Endothelial cell of umbilical vein (primary cell): Measurements from ENCODE around the gene CACNA1C. TPM values are rescaled to one million over a fixed set of nuclear protein-coding genes. Genes with fewer than 3 reads are reported as not detected.

ENCODE experiments used
- BruUV-seq: library from RNA; stranded (reverse); fragments of 400-500 nt; replicated peaks from 2 replicates; lab custom pipeline; 2021; lab: Mats Ljungman, UMichigan
- CTCF ChIA-PET: fragments of 300-600, 350-600 bp; sonication (Branson Sonifier 250); formaldehyde crosslinking; loops from one replicate; lab custom pipeline; 2021; ENCODE audit warnings: antibody characterized with exemption, inconsistent platforms; lab: Charles Lee
- POLR2A ChIA-PET: fragments of 300-600, 350-600 bp; sonication (Branson Sonifier 250); formaldehyde crosslinking; loops from one replicate; lab custom pipeline; 2021; ENCODE audit warnings: antibody characterized with exemption, inconsistent platforms; lab: Charles Lee
- DNase-seq: peaks from one replicate; pipeline ENCODE4 v3.0.0-alpha.2; 2011; ENCODE audit warnings: low read depth, low spot score
- FAIRE-seq: peaks from 2 replicates; lab custom pipeline; 2011; peaks lifted over from hg19 to GRCh38; lab: Jason Lieb, UNC
- H2AFZ ChIP-seq: 2 replicates; pipeline ENCODE4 v1.6.0; 2012; ENCODE audit warnings: low read depth, low read length, control low read depth, inconsistent platforms
- H3K27ac ChIP-seq: 2 replicates; pipeline ENCODE4 v1.5.1; 2011; ENCODE audit warnings: low read depth, mild to moderate bottlenecking, control low read depth, low read length, moderate library complexity; ENCODE audit not compliant: insufficient read depth
- H3K27me3 ChIP-seq, 2 experiments: 2 replicates each; pipeline versions ENCODE4 v1.6.0 to v1.6.1; 2011; ENCODE audit warnings: low read length in 2 of 2, mixed read lengths in 1 of 2; ENCODE audit not compliant: control insufficient read depth in 2 of 2, insufficient read depth in 2 of 2
- H3K36me3 ChIP-seq, 2 experiments: 2 replicates in 1 of 2; 3 replicates in 1 of 2; pipeline ENCODE4 v1.5.1; 2011; ENCODE audit warnings: low read length in 2 of 2, mild to moderate bottlenecking in 1 of 2, moderate library complexity in 1 of 2; ENCODE audit not compliant: control insufficient read depth in 2 of 2, insufficient read depth in 2 of 2; ENCODE audit errors: extremely low read depth in 1 of 2
- H3K4me1 ChIP-seq: 3 replicates; pipeline ENCODE4 v1.5.1; 2011; ENCODE audit warnings: mild to moderate bottlenecking, low read length; ENCODE audit not compliant: control insufficient read depth, insufficient read depth; ENCODE audit errors: extremely low read depth
- H3K4me2 ChIP-seq: 2 replicates; pipeline ENCODE4 v1.6.1; 2011; ENCODE audit warnings: low read length, control low read depth, mixed read lengths; ENCODE audit not compliant: insufficient read depth
- H3K4me3 ChIP-seq, 3 experiments: fragments of 200-600 bp in 1 of 3; sonication (generic), shearing (Covaris generic) in 1 of 3; replicated peaks in 1 of 3; 2 replicates each; pipeline ENCODE4 v1.5.1; 2011 to 2016; ENCODE audit warnings: control low read depth in 3 of 3, low read length in 3 of 3, mild to moderate bottlenecking in 2 of 3, inconsistent platforms in 1 of 3, low read depth in 1 of 3, moderate library complexity in 1 of 3; ENCODE audit not compliant: insufficient read depth in 1 of 3
- H3K79me2 ChIP-seq: 2 replicates; pipeline ENCODE4 v1.6.0; 2012; ENCODE audit warnings: low read length, inconsistent platforms; ENCODE audit not compliant: control insufficient read depth, insufficient read depth
- H3K9ac ChIP-seq: replicated peaks from 2 replicates; pipeline ENCODE3; 2011; ENCODE audit warnings: low read length, control low read depth; ENCODE audit not compliant: insufficient read depth; ENCODE audit errors: extremely low read depth
- H3K9me1 ChIP-seq: replicated peaks from 3 replicates; pipeline ENCODE4 v1.6.0; 2011; ENCODE audit warnings: mild to moderate bottlenecking, low read length; ENCODE audit not compliant: control insufficient read depth, insufficient read depth; ENCODE audit errors: extremely low read depth
- H3K9me3 ChIP-seq: replicated peaks from 2 replicates; pipeline ENCODE4 v1.5.1; 2012; ENCODE audit warnings: low read length, inconsistent platforms; ENCODE audit not compliant: control insufficient read depth, insufficient read depth
- H4K20me1 ChIP-seq: replicated peaks from 2 replicates; pipeline ENCODE3; 2011; ENCODE audit warnings: mild to moderate bottlenecking, low read length; ENCODE audit not compliant: control insufficient read depth, insufficient read depth; ENCODE audit errors: extremely low read depth
- EZH2 ChIP-seq: IDR thresholded peaks from 2 replicates; pipeline ENCODE4 v1.6.1; 2012; ENCODE audit warnings: borderline replicate concordance, low read depth, mild to moderate bottlenecking, moderate library complexity, low read length, inconsistent platforms; ENCODE audit not compliant: severe bottlenecking
- FOS ChIP-seq: IDR thresholded peaks from 2 replicates; pipeline ENCODE4 v1.6.1; 2011; ENCODE audit warnings: mild to moderate bottlenecking, low read length, moderate library complexity, borderline replicate concordance; ENCODE audit not compliant: insufficient read depth
- GATA2 ChIP-seq: IDR thresholded peaks from 2 replicates; pipeline ENCODE4 v1.7.0; 2011; ENCODE audit warnings: low read depth, mild to moderate bottlenecking, moderate library complexity, mixed read lengths, low read length; ENCODE audit not compliant: insufficient read length, insufficient read depth
- JUN ChIP-seq: IDR thresholded peaks from 2 replicates; pipeline ENCODE4 v1.6.1; 2011; ENCODE audit warnings: borderline replicate concordance, low read depth; ENCODE audit not compliant: insufficient read length, insufficient read depth
- MYC ChIP-seq: IDR thresholded peaks from one replicate; pipeline ENCODE4 v1.6.1; 2011; ENCODE audit warnings: mild to moderate bottlenecking, low read depth, low read length
- POLR2A ChIP-seq: IDR thresholded peaks from 2 replicates; pipeline ENCODE4 v1.6.1; 2012; ENCODE audit warnings: low read depth, mild to moderate bottlenecking, control low read depth, low read length
- POLR2AphosphoS5 ChIP-seq: IDR thresholded peaks from 2 replicates; pipeline ENCODE4 v1.6.1; 2012; ENCODE audit warnings: low read depth, mild to moderate bottlenecking, control low read depth, low read length, moderate library complexity; ENCODE audit not compliant: insufficient read depth
- dilution Hi-C: fragments of 300-500 bp; cut with MboI; formaldehyde crosslinking; loops from one replicate; pipeline ENCODE4 v1.15.0; 2019; ENCODE audit warnings: low sequenced_read_pairs; ENCODE audit not compliant: extremely low pct_ligation_motif_present
- intact Hi-C: fragments of 100-400 bp; cut with micrococcal nuclease; formaldehyde crosslinking; loops from one replicate; pipeline ENCODE4 v1.10.0; 2022
- polyA plus RNA-seq, 4 experiments: library from polyadenylated mRNA; depleted of rRNA in 3 of 4; stranded (reverse) in 3 of 4; unstranded in 1 of 4; fragments of >200 nt; gene quantifications; 2 replicates each; pipeline versions ENCODE4 v1.2.1 to v1.2.3, GENCODE V29; 2011 to 2012; ENCODE audit warnings: missing spikeins in 1 of 4
- total RNA-seq: library from RNA; stranded (reverse); gene quantifications from 2 replicates; pipeline ENCODE4 v1.2.3, GENCODE V29; 2021
- TF ChIP-seq, protein P1 (sequence below), 2 donors: IDR thresholded peaks; 1 replicate in 1 of 2; 2 replicates in 1 of 2; pipeline ENCODE4 v1.5.1; 2011; ENCODE audit warnings: low read length in 2 of 2, mild to moderate bottlenecking in 2 of 2, moderate library complexity in 2 of 2, control low read depth in 1 of 2, inconsistent platforms in 1 of 2, low read depth in 1 of 2; ENCODE audit not compliant: insufficient read depth in 1 of 2; ENCODE audit errors: extremely low read depth in 1 of 2
- TF ChIP-seq, protein P2 (sequence below): IDR thresholded peaks from 2 replicates; pipeline ENCODE4 v1.6.1; 2011; ENCODE audit not compliant: insufficient read depth, insufficient read length

CACNA1C gene
- total and polyA plus RNA-seq, 2 donors (not counting 3 experiments of a cell fraction or from before 2014, with no cell fraction given), result not detected

DNA sequence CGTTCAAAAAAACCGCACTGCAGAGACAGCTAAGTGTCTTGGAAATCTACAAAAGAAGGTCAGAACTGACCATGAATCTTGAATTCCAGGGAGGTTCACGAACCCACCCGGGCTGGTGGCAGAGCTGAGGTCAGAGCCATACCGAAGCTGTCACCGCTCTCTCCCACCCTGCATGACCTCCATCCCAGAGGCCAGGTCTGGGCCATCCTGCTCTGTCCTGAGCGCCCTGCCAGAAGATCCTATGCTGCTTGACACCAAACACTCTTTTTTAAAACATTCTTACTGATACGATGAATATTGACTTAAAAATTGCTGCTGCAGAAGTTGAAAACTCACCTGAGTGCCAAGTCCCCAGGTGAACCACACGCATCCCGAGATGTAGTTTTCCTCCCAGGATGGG is 412.9 kb downstream of the CACNA1C start:
- H4K20me1 ChIP-seq, result no peaks in the 10 kb centered on the region
- no peaks in the 10 kb centered on the region for H3K36me3 ChIP-seq
- H3K9me1 ChIP-seq, result no peaks in the 10 kb centered on the region
- H3K79me2 ChIP-seq, result no peaks in the 10 kb centered on the region
- no peak for TF ChIP-seq MYC
- TF ChIP-seq EZH2, result no peak
- no peak for TF ChIP-seq POLR2A
- TF ChIP-seq, protein P1, sequence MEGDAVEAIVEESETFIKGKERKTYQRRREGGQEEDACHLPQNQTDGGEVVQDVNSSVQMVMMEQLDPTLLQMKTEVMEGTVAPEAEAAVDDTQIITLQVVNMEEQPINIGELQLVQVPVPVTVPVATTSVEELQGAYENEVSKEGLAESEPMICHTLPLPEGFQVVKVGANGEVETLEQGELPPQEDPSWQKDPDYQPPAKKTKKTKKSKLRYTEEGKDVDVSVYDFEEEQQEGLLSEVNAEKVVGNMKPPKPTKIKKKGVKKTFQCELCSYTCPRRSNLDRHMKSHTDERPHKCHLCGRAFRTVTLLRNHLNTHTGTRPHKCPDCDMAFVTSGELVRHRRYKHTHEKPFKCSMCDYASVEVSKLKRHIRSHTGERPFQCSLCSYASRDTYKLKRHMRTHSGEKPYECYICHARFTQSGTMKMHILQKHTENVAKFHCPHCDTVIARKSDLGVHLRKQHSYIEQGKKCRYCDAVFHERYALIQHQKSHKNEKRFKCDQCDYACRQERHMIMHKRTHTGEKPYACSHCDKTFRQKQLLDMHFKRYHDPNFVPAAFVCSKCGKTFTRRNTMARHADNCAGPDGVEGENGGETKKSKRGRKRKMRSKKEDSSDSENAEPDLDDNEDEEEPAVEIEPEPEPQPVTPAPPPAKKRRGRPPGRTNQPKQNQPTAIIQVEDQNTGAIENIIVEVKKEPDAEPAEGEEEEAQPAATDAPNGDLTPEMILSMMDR (IDR thresholded peaks at IDR 0.05; ENCODE audit: extremely low read depth in 1 of 2, insufficient read depth in 1 of 2, low read depth in 1 of 2, low read length in 2 of 2), result no peak
- TF ChIP-seq, protein P2, sequence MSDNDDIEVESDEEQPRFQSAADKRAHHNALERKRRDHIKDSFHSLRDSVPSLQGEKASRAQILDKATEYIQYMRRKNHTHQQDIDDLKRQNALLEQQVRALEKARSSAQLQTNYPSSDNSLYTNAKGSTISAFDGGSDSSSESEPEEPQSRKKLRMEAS, result no peak
- TF ChIP-seq FOS, result no peak
- TF ChIP-seq JUN, result no peak
- TF ChIP-seq POLR2AphosphoS5, result no peak
- TF ChIP-seq GATA2, result no peak
- ChIA-PET POLR2A (no interaction called here), CTCF (no interaction called here)
- dilution Hi-C loops, result no loop called here
- no TSS peak for BruUV-seq
- FAIRE-seq, result no peak
- intact Hi-C loops, result no loop called here
- H3K27ac ChIP-seq, result no peak overlapping the region
- no peak overlapping the region for H2AFZ ChIP-seq
- H3K27me3 ChIP-seq, result no peaks in the 10 kb centered on the region
- no peaks in the 10 kb centered on the region for H3K9me3 ChIP-seq
- H3K9ac ChIP-seq, result no peak overlapping the region
- DNase-seq, result no peak
- H3K4me3 ChIP-seq, result no peak overlapping the region
- no peaks in the 10 kb centered on the region for H3K4me1 ChIP-seq
- H3K4me2 ChIP-seq, result no peak overlapping the region
